Adrenal gland (tissue), 12 donors: ENCODE results near the gene SCNN1G. TPM values are rescaled to one million over a fixed set of nuclear protein-coding genes. Genes with fewer than 3 reads are reported as not detected.

ENCODE experiments used
- DNase-seq, 7 donors: peaks; one replicate each; pipeline ENCODE4 v3.0.0-alpha.2; 2019 to 2020
- H3K27ac ChIP-seq, 5 donors: fragments of 200-600 bp; sonication (generic) in 4 of 5; 1 replicate in 3 of 5; 2 replicates in 2 of 5; pipeline versions ENCODE4 v1.5.1 to v1.8.0; 2016 to 2020; ENCODE audit warnings: mild to moderate bottlenecking in 1 of 5
- H3K27me3 ChIP-seq: fragments of 200-600 bp; 2 replicates; pipeline ENCODE4 v1.8.0; 2021
- H3K36me3 ChIP-seq, 2 donors: fragments of 200-600 bp; replicated peaks in 1 of 2; 1 replicate in 1 of 2; 2 replicates in 1 of 2; pipeline versions ENCODE4 v1.5.1 to v1.8.0; 2018 to 2022
- H3K4me1 ChIP-seq, 2 donors: fragments of 200-600 bp; replicated peaks in 1 of 2; 1 replicate in 1 of 2; 2 replicates in 1 of 2; pipeline versions ENCODE4 v1.5.1 to v1.8.0; 2018 to 2021
- H3K4me3 ChIP-seq, 4 donors: fragments of 200-600 bp; sonication (generic) in 3 of 4; one replicate each; pipeline ENCODE4 v1.5.1; 2016 to 2018
- H3K9me3 ChIP-seq, 3 donors: fragments of 200-600 bp; sonication (generic) in 1 of 3; replicated peaks in 1 of 3; 1 replicate in 2 of 3; 2 replicates in 1 of 3; pipeline versions ENCODE4 v1.5.1 to v1.8.0; 2016 to 2021
- CTCF ChIP-seq, 6 experiments: fragments of 450-650 bp in 4 of 6; fragments of 200-600 bp in 2 of 6; sonication (generic) in 1 of 6; IDR thresholded peaks; 1 replicate in 5 of 6; 2 replicates in 1 of 6; pipeline versions ENCODE4 v1.5.1 to v1.8.0; 2016 to 2021; ENCODE audit warnings: antibody characterized with exemption in 6 of 6, mild to moderate bottlenecking in 2 of 6, moderate library complexity in 1 of 6
- POLR2A ChIP-seq, 2 donors: fragments of 450-650 bp; IDR thresholded peaks; one replicate each; pipeline ENCODE4 v1.6.1; 2017; ENCODE audit warnings: antibody characterized with exemption in 2 of 2, mild to moderate bottlenecking in 2 of 2, moderate library complexity in 1 of 2
- WGBS, 4 donors: extraction: QIAGEN DNeasy Blood & Tissue Kit in 2 of 4; methylation state at CpG; one replicate each; pipeline versions ENCODE4 v1.1.5 to v1.1.7; 2013 to 2017; 5-methylcytosine and 5-hydroxymethylcytosine counted together
- intact Hi-C, 2 donors: fragments of 100-400 bp; cut with DNase I; formaldehyde crosslinking; loops; one replicate each; pipeline versions ENCODE4 v1.14.1 to v1.15.0; 2022 to 2023
- polyA plus RNA-seq, 3 donors: library from polyadenylated mRNA; stranded (reverse); fragments of 200-250 nt in 2 of 3; fragments of 350-450 nt in 1 of 3; fragmentation: Illumina TruSeq in 1 of 3; extraction: RNeasy Lipid Tissue Mini Kit (QIAGEN cat#74804) in 1 of 3; gene quantifications; one replicate each; pipeline ENCODE4 v1.2.3, GENCODE V29; 2013 to 2014
- total RNA-seq, 9 donors: library from RNA; depleted of rRNA in 4 of 9; stranded (reverse); fragments of >200 nt in 4 of 9; fragments of 120-200 nt in 1 of 9; fragmentation: NEBNext Ultra II Directional in 1 of 9; extraction: Animal tissue kit (Norgen Biotek cat#: 25700) in 1 of 9; gene quantifications; one replicate each; pipeline versions ENCODE4 v1.1.0 to v1.2.4, GENCODE V29; 2013 to 2023
- donor health status: healthy with polysubstance abuse.
- donor health status: Bipolar disorder and iron deficiency.
- donor health status: DM: yes; HTN: yes; CAD: no.
- donor health status: DM: no; HTN: no; CAD: no.
- donor health status: DM: no; HTN: no; CAD: no.
- donor health status: DM: yes; HTN: yes; CAD: no.

Gene SCNN1G
- total and polyA plus RNA-seq, 12 donors = 0.07 to 0.11 (median 0.08) TPM; not detected in 9

GRCh38 chr16:23164736-23165135 is 17.8 kb upstream of the SCNN1G start:
- no peaks in the 10 kb centered on the region for H3K4me1 ChIP-seq
- TF ChIP-seq POLR2A (IDR thresholded peaks at IDR 0.05) = no peak
- TF ChIP-seq CTCF (IDR thresholded peaks at IDR 0.05) = no peak
- DNase-seq = no peak
- H3K36me3 ChIP-seq = no peaks in the 10 kb centered on the region
- WGBS, 4 donors = 68 to 83% (median 76%) methylated on average over 4 of the region's 4 CpGs
- intact Hi-C loops = no loop called here
- H3K27me3 ChIP-seq = peaks cover 4% of the 10 kb centered on the region
- H3K4me3 ChIP-seq = no peak overlapping the region
- H3K27ac ChIP-seq = no peak overlapping the region
- no peaks in the 10 kb centered on the region for H3K9me3 ChIP-seq

- Histone ChIP-seq H3K9me3 (no peaks in the 10 kb centered on the region), H3K4me3 (no peak overlapping the region), H3K27me3 (peaks cover 16% of the 10 kb centered on the region), H3K27ac (no peak overlapping the region), H3K36me3 (no peaks in the 10 kb centered on the region), H3K4me1 (no peaks in the 10 kb centered on the region)
- no peak for DNase-seq
- TF ChIP-seq POLR2A (IDR thresholded peaks at IDR 0.05) (no peak), CTCF (IDR thresholded peaks at IDR 0.05) (no peak)
- 37 to 46% (median 41%) methylated on average over 7 of the region's 7 CpGs for WGBS, 4 donors
- intact Hi-C loops = no loop called here
Observed at GRCh38 chr16:23172583-23172982, 10.0 kb upstream of the SCNN1G start.

GRCh38 chr16:23172994-23173393 is 9.6 kb upstream of the SCNN1G start:
- intact Hi-C loops = no loop called here
- no peak overlapping the region for H3K27ac ChIP-seq
- no peaks in the 10 kb centered on the region for H3K36me3 ChIP-seq
- 50 to 89% (median 72%) methylated on average over 3 of the region's 3 CpGs for WGBS, 4 donors
- H3K4me1 ChIP-seq = no peaks in the 10 kb centered on the region
- H3K9me3 ChIP-seq = no peaks in the 10 kb centered on the region
- DNase-seq = no peak
- peaks cover 16% of the 10 kb centered on the region for H3K27me3 ChIP-seq
- no peak for TF ChIP-seq CTCF (IDR thresholded peaks at IDR 0.05)
- TF ChIP-seq POLR2A (IDR thresholded peaks at IDR 0.05) = no peak
- H3K4me3 ChIP-seq = no peak overlapping the region

- Histone ChIP-seq H3K4me1 (no peaks in the 10 kb centered on the region), H3K27ac (no peak overlapping the region), H3K36me3 (no peaks in the 10 kb centered on the region), H3K27me3 (peaks cover 16% of the 10 kb centered on the region), H3K9me3 (no peaks in the 10 kb centered on the region), H3K4me3 (no peak overlapping the region)
- DNase-seq = no peak
- TF ChIP-seq CTCF (IDR thresholded peaks at IDR 0.05) (no peak), POLR2A (IDR thresholded peaks at IDR 0.05) (no peak)
- intact Hi-C loops = no loop called here
- WGBS, 4 donors = 36 to 42% (median 39%) methylated on average over 2 of the region's 2 CpGs
Observed at GRCh38 chr16:23174622-23175021, 7.9 kb upstream of the SCNN1G start.
